Activated effector memory CD4-positive, alpha-beta T cell treated with anti-CD3 and anti-CD28 coated beads, Interleukin-2, amount 50 U/mL, for 16 hours (primary cell): ENCODE data around the gene DLX1.

Experiments
- DNase-seq: peaks from one replicate; pipeline ENCODE4 v3.0.0-alpha.2; 2020

The DLX1 gene

DNA sequence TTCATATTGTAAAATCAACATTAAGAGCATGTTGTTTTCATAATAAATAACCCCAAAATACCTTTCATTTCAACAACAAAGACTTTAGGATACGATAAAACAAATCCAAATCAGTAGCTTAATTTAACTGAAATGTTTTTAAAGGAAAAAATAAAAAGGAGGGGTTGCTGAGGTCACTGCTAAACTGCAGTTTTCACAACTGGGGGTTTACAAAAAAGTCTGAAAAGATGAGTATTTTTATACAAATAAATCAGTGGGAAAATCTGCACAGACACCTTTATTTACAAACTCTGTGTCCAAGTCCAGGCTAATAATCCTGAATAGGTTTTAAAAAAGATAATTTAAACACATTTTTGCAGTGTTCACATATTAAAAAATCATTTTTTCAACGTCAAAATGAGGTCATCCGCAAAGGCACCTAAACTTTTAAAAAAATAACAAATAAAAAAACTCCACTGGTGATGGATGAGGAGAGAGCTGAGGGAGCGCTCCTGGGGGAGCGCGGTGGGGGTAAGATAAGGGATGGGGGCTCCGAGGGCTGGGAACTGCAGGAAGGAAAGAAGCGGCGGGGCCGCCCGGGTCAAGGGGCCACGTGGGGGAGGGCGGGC, 14.3 kb downstream of the DLX1 start:
- no peak for DNase-seq

- no peak for DNase-seq
Measured at GRCh38 chr2:172100080-172100934, 15.0 kb downstream of the DLX1 start.

DNA sequence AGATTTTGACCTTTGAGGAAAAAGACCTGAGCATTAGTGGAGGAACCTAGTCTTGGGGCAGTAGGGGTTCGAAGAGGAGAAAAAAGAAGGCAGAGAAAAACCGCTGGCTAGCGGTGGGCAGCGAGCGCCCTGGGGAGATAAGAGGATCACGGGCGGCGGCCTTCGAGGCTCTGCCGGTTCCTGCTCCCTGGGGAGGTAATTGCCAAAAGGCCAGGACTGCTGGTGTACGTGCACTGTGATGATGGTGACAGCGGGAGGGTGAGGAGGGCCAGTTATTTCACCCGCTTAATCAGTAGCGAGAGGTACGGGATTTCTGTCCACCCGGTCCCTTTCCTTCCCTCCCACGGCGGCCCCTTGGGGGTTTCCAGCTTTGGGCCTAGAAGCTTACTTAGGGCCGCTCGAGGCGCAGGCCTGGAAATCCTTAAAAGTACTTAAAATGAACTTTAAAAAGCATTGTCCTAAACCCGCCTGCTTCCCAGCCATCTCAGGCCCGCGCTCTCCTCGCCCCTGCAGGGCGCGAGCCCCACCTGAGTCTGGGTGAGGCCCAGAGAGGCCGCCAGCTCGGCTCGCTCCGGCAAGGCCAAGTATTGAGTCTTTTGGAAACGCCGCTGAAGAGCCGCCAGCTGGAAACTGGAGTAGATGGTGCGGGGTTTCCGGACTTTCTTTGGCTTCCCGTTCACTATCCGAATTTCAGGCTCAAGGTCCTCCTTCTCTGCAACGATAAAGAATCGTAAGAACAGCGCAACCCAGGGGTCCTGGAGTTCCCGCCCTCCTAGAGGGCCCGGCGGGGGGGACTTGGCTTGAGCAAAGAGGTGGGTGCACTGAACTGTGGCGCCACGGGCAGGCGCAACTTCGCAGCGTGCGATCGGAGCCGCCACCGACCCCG, 15.9 kb downstream of the DLX1 start:
- peak; percentile 65 for DNase-seq

DNA sequence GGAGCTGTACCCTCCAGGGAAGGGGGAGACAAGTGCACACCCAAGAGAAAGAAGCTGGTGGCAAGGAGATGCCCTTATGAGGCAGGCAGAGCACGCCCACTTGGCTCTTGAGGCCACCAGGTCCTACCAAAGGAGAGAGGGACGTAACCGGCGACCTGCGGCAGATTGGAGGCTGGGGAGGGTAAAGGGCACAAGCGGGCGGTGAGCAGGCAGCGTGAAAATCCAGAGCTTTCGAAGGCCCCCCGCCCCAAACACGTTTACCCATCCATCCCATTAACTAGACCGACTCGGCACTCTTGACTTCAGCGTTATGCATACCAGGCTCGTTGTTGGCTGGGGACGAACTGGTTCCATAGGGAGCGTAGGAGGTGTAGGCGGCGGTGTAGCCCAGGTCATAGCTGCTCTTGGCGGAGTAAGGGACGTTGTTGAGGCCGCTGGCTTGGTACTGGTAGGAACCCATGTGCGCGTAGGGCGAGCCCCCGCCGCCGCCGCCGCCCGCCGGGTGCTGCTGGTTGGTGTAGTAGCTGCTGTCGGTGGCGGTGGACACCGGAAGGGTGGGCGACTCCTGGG, 16.6 kb downstream of the DLX1 start:
- peak; percentile 71 for DNase-seq

DNA sequence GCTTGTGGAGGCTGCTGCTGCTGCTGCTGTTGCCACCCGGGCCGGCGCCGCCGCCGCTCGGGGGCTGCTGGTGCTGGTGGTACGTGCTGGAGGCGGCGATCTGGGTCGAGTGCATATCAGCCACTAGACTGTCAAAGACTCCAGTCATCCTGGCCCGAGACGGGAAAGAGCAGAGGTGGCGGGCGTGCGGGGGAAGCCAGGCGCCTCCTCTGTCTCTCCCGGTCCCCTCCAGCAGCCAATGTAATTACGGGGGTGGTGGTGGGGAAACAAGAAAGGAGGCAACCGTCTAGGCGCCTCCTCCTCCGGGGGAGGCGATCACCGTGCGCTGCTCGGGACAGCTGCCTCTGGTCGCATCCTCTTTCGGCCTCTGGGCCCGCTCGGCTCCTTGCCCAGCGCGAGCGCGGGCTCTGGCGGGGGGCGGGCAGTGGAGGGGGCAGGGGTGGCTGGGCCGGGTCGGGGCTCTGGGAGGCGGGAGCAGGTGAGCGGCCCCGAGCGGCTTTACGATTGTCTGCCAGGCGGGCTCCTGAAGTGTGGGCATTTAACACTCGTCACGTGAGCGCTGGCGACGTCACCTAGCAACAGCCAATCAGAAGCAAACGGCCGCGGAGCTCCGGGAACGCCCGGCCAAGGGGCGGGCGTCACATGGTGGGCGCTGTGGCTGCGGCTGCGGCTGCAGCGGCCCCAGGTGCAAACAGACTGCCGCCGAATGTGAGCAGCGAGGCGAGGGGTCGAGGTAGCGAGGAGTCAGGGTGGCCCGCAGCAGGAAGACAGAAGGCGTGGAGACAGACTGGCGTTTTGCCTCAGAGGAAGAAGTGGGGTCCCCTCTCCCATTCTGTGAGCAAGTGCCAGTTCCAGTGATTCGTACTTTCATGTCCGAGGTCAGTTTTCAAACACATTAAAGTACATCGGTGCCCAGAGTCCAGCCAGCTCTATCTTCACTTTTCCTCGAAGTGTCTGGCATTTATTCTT, 17.4 kb downstream of the DLX1 start, which contains the start of gene DLX2:
DLX2 (minus strand) TSS at position 510 of the 969 bp plus-strand sequence; CDS start at position 148, 362 bp downstream.
- DNase-seq = peak; percentile 87

GRCh38 chr2:172103471-172104272, 18.4 kb downstream of the DLX1 start:
- DNase-seq = peak; percentile 89

DNA sequence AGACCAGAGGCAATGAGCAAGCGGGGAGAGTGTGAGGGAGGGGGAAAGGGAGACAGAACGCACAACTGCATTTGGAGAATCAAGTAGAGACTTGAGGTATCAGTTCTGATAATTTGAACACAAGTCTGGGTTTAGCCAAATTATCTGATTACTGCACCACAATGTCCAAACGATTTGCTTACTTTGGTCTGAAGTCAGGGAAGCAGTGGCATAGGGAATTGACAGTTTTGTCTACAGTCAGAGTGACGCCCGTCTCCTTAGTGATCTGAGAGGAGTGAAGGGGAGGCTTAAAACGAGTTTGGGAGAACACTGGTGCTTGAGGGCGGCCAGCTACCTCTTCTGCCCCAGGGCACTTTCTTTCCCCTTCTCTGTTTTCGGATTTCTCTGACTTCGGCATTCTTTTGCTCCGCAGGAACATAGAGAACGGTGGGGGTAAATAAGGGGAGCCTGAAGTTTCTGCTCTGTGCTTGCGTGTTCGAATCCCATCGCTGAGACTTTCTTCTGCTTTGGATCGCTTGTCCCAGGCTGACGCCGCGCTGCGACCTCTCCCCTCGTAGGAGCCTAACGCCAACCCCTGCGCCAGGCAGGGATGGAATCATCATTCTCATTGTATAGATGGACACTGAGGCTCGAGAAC, 20.3 kb downstream of the DLX1 start:
- peak; percentile 48 for DNase-seq

DNA sequence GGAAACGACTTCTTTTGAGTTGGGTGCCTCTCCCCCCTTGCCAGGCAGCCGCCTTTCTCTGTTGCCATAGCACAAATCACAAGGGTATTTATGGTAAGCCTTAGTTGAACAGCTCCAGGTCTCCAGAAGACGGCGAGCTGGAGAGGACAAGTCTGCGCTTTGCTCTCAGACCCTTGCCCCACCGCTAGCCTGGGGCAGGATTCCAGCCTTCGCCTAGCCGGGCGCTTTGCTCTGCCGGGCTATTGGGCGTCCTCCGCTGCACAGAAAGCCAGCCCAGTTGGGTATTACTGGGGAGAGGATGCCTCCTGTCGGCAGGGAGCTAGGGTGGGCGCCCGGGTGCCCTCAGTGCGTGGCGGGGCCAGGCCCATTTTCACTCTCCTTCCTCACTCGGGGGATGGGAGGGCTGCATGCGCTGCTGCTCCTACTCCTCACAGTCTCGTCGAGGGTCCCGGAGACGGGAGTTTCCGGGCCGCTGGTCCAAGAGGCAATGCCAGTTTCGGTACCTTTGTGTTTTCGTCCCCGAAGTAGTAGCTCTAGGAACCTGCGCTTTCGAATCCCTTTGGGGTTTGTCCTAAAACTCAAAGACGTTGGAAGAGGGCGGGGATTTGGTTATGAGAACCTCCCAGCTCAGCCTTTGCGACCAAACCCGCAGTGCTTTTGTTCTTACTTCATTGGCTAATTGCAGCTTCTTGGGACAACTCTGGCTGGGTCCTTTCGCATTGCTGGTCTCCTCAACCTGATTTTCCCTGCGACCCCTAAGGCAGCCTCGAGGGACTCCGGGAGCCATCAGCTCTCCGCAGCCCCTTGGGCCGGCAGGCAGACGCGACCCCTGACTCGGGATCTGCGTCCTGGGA, 21.0 kb downstream of the DLX1 start:
- DNase-seq = peak; percentile 80

- peak; percentile 60 for DNase-seq
Measured at GRCh38 chr2:172107690-172108586, 22.6 kb downstream of the DLX1 start.

GRCh38 chr2:172108587-172108930, 23.3 kb downstream of the DLX1 start:
- peak; percentile 46 for DNase-seq

DNA sequence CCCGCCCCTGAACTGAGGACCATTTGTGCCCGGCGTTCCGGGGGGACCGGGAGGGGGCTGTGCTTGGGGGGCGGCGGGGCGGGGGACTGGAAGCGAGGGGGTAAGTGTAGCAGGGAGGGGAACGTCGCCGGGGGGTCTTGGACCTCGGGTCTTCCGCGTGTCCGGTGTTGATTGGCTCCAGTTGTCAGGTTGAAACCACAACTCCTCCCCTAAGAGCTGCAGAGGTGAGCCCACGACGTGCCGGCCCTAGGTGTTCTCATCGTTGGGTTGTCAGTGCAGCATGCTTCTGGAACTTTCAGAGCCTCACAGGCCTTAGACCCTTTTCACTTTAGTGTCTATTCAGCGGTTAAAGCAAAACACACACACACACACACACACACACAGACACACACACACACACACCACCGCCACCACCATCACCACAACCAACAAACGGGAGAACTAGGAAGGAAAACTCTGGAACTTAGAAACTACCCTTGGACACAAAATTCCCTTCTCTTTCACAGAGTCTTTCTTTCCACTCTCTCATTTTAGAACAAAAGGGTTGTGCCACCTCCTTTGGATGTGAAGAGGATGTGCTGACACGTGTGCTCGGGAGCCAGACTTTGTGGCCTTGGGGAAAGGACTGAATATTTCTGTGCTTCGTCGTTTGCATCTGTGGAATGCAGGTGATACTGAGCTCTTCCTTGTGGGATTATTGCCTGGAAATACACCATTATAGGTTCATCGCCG, 24.1 kb downstream of the DLX1 start:
- DNase-seq = peak; percentile 30

- peak; percentile 58 for DNase-seq
Measured at GRCh38 chr2:172109988-172110811, 24.9 kb downstream of the DLX1 start.

DNA sequence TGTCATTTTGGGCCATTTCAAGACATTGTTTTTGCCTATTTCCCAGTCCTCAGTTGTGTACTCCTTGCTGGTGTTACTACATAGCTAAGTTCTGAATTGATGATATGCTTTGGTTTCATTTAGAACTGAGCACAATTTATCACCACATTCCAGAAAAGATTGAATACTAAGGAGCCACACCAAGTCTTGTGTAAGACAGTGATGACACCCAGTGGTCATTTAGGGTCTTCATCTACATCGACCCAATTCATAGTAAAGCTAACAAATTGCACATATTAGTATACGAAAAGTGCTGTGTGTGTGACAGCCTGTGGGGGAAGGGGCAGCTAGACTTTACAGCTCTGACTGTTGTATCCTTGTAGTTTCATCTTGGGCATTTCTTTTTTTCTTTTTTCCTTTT, 28.3 kb downstream of the DLX1 start:
- peak; percentile 22 for DNase-seq

GRCh38 chr2:172114176-172114575, 28.9 kb downstream of the DLX1 start:
- peak; percentile 14 for DNase-seq

DNA sequence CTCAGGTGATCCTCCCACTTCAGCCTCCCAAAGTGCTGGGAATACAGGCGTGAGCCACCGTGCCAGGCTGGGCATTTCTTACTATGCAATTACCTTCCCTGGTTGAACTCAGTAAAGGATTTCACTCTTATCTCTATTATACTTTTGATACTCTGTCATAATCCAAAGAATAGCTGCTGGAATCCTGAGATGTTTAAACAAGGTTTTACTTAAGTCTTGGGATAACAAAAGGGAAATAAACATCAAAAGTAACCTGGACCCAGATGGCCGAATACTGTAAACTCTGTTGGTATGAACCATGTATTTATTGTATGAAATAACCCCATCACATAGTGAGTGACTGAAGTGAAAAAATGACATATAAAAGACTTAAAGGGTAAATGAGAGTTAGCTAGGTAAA, 29.3 kb downstream of the DLX1 start:
- DNase-seq = no peak

- no peak for DNase-seq
Measured at GRCh38 chr2:172116107-172116506, 30.8 kb downstream of the DLX1 start.

DNA sequence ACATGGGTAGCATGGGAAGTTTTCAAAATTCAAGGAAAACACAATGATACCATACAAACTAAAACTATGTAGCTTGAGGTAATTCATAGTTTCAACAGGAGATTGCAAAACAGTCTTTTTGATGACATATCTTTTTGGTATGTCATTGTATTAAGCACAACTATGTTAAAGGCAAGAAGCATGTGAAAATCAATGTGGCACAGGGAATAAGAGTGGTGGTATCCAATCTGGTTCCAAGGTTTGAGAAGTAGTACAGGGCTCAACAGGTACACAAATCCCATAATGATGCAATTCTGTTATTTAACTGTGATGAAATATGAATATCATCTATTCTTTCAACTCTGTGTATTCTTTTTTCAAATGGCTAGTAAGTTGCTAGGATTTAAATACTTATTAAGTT, 33.8 kb downstream of the DLX1 start:
- no peak for DNase-seq
